A673 (cell line): Measurements from ENCODE around the gene TF. TPM values are rescaled to one million over a fixed set of nuclear protein-coding genes. Genes with fewer than 3 reads are reported as not detected.

Experiments
- BruUV-seq: library from RNA; stranded (reverse); fragments of 400-500 nt; replicated peaks from 2 replicates; lab custom pipeline; 2021; lab: Mats Ljungman, UMichigan
- CTCF ChIA-PET: fragments of 300-600 bp; sonication (Branson Sonifier 250); formaldehyde crosslinking; loops from one replicate; lab custom pipeline; 2022; ENCODE audit warnings: antibody characterized with exemption; lab: Charles Lee
- POLR2A ChIA-PET: fragments of 300-600 bp; sonication (Branson Sonifier 250); formaldehyde crosslinking; loops from one replicate; lab custom pipeline; 2022; ENCODE audit warnings: antibody characterized with exemption; ENCODE audit not compliant: low non-redundant PET; lab: Charles Lee
- DNase-seq: peaks from one replicate; pipeline ENCODE4 v3.0.0-alpha.2; 2015; ENCODE audit warnings: low spot score
- H3K27ac ChIP-seq: fragments of 200-600 bp; sonication (generic); 2 replicates; pipeline ENCODE4 v1.5.1; 2016; ENCODE audit warnings: mixed run types, low read depth, mild to moderate bottlenecking, mixed read lengths, antibody characterized with exemption, low read length; ENCODE audit not compliant: poor library complexity, severe bottlenecking
- H3K27me3 ChIP-seq: fragments of 200-600 bp; sonication (generic); replicated peaks from 2 replicates; pipeline ENCODE4 v1.6.1; 2017; ENCODE audit warnings: mixed run types, low read depth, mild to moderate bottlenecking, mixed read lengths, antibody characterized with exemption, low read length; ENCODE audit not compliant: insufficient read depth, poor library complexity
- H3K36me3 ChIP-seq: fragments of 200-600 bp; sonication (generic); 2 replicates; pipeline ENCODE4 v1.6.1; 2016; ENCODE audit warnings: mixed run types, mild to moderate bottlenecking, mixed read lengths, antibody characterized with exemption, low read length; ENCODE audit not compliant: insufficient read depth, poor library complexity, severe bottlenecking
- H3K4me1 ChIP-seq: fragments of 200-600 bp; sonication (generic); 2 replicates; pipeline ENCODE4 v1.6.1; 2017; ENCODE audit warnings: mixed run types, mild to moderate bottlenecking, mixed read lengths, antibody characterized with exemption, low read length; ENCODE audit not compliant: insufficient read depth, poor library complexity, severe bottlenecking
- H3K4me3 ChIP-seq: fragments of 200-600 bp; sonication (generic); 2 replicates; pipeline ENCODE4 v1.5.1; 2016; ENCODE audit warnings: low read depth, mixed run types, mild to moderate bottlenecking, mixed read lengths, low read length; ENCODE audit not compliant: poor library complexity, severe bottlenecking
- H3K9me3 ChIP-seq: fragments of 200-600 bp; sonication (generic); 2 replicates; pipeline ENCODE4 v1.6.1; 2016; ENCODE audit warnings: mixed run types, low read depth, mild to moderate bottlenecking, mixed read lengths, antibody characterized with exemption, low read length; ENCODE audit not compliant: poor library complexity, severe bottlenecking
- EZH2 ChIP-seq: fragments of 200-600 bp; sonication (generic); IDR thresholded peaks from 2 replicates; pipeline ENCODE4 v1.6.1; 2017; ENCODE audit warnings: borderline replicate concordance, low read depth, mild to moderate bottlenecking, mixed read lengths, antibody characterized with exemption, low read length; ENCODE audit not compliant: poor library complexity, severe bottlenecking
- intact Hi-C: fragments of 100-400 bp; cut with micrococcal nuclease; formaldehyde crosslinking; loops from one replicate; pipeline ENCODE4 v1.10.0; 2022; ENCODE audit not compliant: unreplicated experiment
- total RNA-seq: library from RNA; stranded (reverse); gene quantifications from 2 replicates; pipeline ENCODE4 v1.2.3, GENCODE V29; 2021
- TF ChIP-seq, protein P1 (sequence below): fragments of 300-800, 200-600 bp; sonication (generic); conservative IDR thresholded peaks from 2 replicates; pipeline ENCODE4 v1.5.1; 2017; ENCODE audit warnings: low read depth, mild to moderate bottlenecking, antibody characterized with exemption, low read length, moderate library complexity, mixed read lengths

TF gene
- total RNA-seq, 1 experiment from 2014 or later = 0.11 TPM

- no peaks in the 10 kb centered on the region for H3K36me3 ChIP-seq
- no peak for DNase-seq
- TF ChIP-seq, protein P1, sequence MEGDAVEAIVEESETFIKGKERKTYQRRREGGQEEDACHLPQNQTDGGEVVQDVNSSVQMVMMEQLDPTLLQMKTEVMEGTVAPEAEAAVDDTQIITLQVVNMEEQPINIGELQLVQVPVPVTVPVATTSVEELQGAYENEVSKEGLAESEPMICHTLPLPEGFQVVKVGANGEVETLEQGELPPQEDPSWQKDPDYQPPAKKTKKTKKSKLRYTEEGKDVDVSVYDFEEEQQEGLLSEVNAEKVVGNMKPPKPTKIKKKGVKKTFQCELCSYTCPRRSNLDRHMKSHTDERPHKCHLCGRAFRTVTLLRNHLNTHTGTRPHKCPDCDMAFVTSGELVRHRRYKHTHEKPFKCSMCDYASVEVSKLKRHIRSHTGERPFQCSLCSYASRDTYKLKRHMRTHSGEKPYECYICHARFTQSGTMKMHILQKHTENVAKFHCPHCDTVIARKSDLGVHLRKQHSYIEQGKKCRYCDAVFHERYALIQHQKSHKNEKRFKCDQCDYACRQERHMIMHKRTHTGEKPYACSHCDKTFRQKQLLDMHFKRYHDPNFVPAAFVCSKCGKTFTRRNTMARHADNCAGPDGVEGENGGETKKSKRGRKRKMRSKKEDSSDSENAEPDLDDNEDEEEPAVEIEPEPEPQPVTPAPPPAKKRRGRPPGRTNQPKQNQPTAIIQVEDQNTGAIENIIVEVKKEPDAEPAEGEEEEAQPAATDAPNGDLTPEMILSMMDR = no peak
- TF ChIP-seq EZH2 = no peak
- no peak overlapping the region for H3K4me3 ChIP-seq
- no peaks in the 10 kb centered on the region for H3K9me3 ChIP-seq
- POLR2A ChIA-PET = no interaction called here
- H3K4me1 ChIP-seq = no peaks in the 10 kb centered on the region
- no TSS peak for BruUV-seq
- intact Hi-C loops = no loop called here
- peaks cover 25% of the 10 kb centered on the region for H3K27me3 ChIP-seq
- CTCF ChIA-PET = no interaction called here
- no peak overlapping the region for H3K27ac ChIP-seq
These were observed 1.2 kb downstream of the TF start for GRCh38 chr3:133747373-133747772.

DNA sequence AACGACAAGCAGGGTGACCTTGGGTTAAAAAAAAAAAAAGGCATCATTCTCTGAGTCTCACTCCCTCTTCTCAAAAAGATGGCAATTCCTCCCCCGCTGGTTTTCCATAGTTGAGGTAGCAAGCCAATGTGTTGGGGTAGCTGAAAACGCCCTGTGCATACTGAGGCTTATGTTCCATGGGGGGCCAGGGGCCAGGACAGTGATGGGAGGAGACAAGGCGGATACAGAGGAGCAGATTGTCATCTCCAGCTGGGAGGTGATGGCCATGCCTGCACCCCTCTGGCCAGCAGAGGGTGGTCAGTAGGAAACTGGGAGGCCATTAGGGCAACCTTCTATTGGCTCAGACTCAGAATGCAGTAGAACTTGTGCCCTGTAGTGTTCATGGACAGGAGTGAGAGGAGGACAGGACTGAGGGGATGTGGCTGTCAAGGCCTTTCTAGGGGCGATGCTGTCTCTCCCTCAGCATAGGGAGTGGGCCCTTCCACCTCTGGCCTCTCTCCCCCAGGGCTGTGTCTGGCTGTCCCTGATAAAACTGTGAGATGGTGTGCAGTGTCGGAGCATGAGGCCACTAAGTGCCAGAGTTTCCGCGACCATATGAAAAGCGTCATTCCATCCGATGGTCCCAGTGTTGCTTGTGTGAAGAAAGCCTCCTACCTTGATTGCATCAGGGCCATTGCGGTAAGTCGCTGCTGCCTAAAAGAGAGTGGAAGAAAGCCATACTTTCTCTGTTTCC lies 1.9 kb downstream of the TF start:
- peaks cover 23% of the 10 kb centered on the region for H3K27me3 ChIP-seq
- no peak overlapping the region for H3K4me3 ChIP-seq
- POLR2A ChIA-PET = no interaction called here
- no peaks in the 10 kb centered on the region for H3K4me1 ChIP-seq
- TF ChIP-seq, protein P1 = no peak
- no peak for TF ChIP-seq EZH2
- no peak for DNase-seq
- CTCF ChIA-PET = no interaction called here
- H3K27ac ChIP-seq = no peak overlapping the region
- no peaks in the 10 kb centered on the region for H3K36me3 ChIP-seq
- no TSS peak for BruUV-seq
- intact Hi-C loops = no loop called here
- H3K9me3 ChIP-seq = no peaks in the 10 kb centered on the region

DNA sequence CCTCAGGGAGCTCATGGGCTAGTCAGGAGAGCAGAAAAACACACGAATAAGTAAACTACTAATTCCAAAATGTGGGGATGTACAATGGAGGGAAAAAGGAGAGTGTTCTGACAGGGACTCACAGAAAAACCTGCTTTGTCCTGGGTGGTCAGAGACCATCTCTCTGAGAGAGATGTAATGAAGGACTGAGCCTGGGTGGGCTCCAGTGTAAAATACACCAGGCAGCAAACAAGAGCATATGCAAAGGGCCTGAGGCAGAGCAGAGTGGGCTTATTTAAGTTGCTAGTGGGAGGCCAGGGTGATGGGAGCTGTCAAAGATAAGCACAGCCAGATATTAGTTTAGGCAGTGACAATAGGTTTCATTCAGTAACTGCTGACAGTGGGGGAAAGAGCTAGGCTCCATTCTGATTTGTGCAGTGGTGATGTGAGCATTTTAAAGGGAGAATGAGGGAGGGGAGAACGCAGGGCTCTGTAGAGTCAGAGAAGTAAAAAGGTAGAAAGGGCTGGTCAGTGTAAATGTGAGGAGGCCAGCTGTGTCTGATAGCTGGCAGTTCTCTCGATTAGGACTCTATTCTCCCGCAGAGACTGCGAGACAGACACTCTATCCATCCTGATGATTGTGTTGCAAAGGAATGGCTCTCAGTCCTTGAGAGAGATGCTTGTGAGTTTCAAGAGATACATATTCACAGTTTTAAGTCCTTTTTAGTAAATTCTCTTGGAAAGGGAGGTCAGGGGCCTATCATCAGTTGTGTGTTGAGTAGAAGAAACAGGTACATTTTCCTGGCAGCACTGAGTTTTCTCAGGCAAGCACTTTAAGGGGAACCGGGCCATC lies 3.5 kb downstream of the TF start:
- H3K4me3 ChIP-seq = no peak overlapping the region
- no peak overlapping the region for H3K27ac ChIP-seq
- ChIA-PET POLR2A (no interaction called here), CTCF (no interaction called here)
- DNase-seq = no peak
- TF ChIP-seq, protein P1 = no peak
- TF ChIP-seq EZH2 = no peak
- no TSS peak for BruUV-seq
- H3K9me3 ChIP-seq = no peaks in the 10 kb centered on the region
- H3K36me3 ChIP-seq = no peaks in the 10 kb centered on the region
- intact Hi-C loops = no loop called here
- peaks cover 21% of the 10 kb centered on the region for H3K27me3 ChIP-seq
- H3K4me1 ChIP-seq = no peaks in the 10 kb centered on the region
